GM13976 (cell line): ENCODE results near the gene C11orf16.

Experiments
- DNase-seq: peaks from one replicate; pipeline ENCODE4 v3.0.0; 2012; ENCODE audit warnings: low spot score
- CTCF ChIP-seq: IDR thresholded peaks from 2 replicates; pipeline ENCODE4 v1.5.1; 2012; ENCODE audit warnings: borderline replicate concordance, mild to moderate bottlenecking; ENCODE audit not compliant: insufficient read depth; ENCODE audit errors: extremely low read depth, missing control alignments, control extremely low read depth
- in situ Hi-C: fragments of 300-500 bp; cut with MboI; formaldehyde crosslinking; loops from one replicate; pipeline ENCODE4 v1.12.0; 2022; ENCODE audit warnings: low sequenced_read_pairs, mixed read lengths, inconsistent platforms; ENCODE audit not compliant: unreplicated experiment

The C11orf16 gene

GRCh38 chr11:8948886-8949285 is 16.1 kb upstream of the C11orf16 start:
- DNase-seq: no peak
- TF ChIP-seq CTCF: no peak
- in situ Hi-C loops: no loop called here

GRCh38 chr11:8947230-8947943 is 14.6 kb upstream of the C11orf16 start:
- DNase-seq: no peak
- in situ Hi-C loops: no loop called here
- TF ChIP-seq CTCF: no peak

- TF ChIP-seq CTCF: no peak
- in situ Hi-C loops: no loop called here
- no peak for DNase-seq
Observed at GRCh38 chr11:8942518-8943066, 9.8 kb upstream of the C11orf16 start, which contains the start of gene ASCL3. Gene ASCL3, minus strand, starts transcription at chr11:8943016. Its CDS starts 4,855 bp downstream, at chr11:8938161.

- in situ Hi-C loops: no loop called here
- no peak for DNase-seq
Observed at GRCh38 chr11:8941341-8942103, 8.8 kb upstream of the C11orf16 start.

GRCh38 chr11:8937659-8938058 is 4.9 kb upstream of the C11orf16 start:
- in situ Hi-C loops: no loop called here

More at GRCh38 chr11:8941341-8942103, 8.8 kb upstream of the C11orf16 start:
- TF ChIP-seq CTCF: no peak

More at GRCh38 chr11:8937659-8938058, 4.9 kb upstream of the C11orf16 start:
- TF ChIP-seq CTCF: no peak
- no peak for DNase-seq
